Neural crest cell (in vitro differentiated cells): Measurements from ENCODE around the gene CTF1. TPM values are rescaled to one million over a fixed set of nuclear protein-coding genes. Genes with fewer than 3 reads are reported as not detected.

ENCODE experiments used
- DNase-seq: peaks from one replicate; pipeline ENCODE4 v3.0.0; 2021; ENCODE audit warnings: low read depth, mixed read lengths, low spot score
- H3K27ac Mint-ChIP-seq: one replicate; pipeline ENCODE4 v1.8.0; 2021; ENCODE audit warnings: mild to moderate bottlenecking, mixed read lengths; ENCODE audit not compliant: unreplicated experiment
- H3K27me3 Mint-ChIP-seq: 2 replicates; pipeline ENCODE4 v1.8.0; 2021; ENCODE audit warnings: low read depth, mild to moderate bottlenecking, mixed read lengths
- H3K36me3 Mint-ChIP-seq: 2 replicates; pipeline ENCODE4 v1.8.0; 2021; ENCODE audit warnings: low read depth, mild to moderate bottlenecking, mixed read lengths
- H3K4me1 Mint-ChIP-seq: 2 replicates; pipeline ENCODE4 v1.8.0; 2021; ENCODE audit warnings: mixed read lengths
- H3K4me3 Mint-ChIP-seq: one replicate; pipeline ENCODE4 v1.8.0; 2021; ENCODE audit warnings: mild to moderate bottlenecking, mixed read lengths
- H3K9me3 Mint-ChIP-seq: 2 replicates; pipeline ENCODE4 v1.8.0; 2021; ENCODE audit warnings: mixed read lengths
- total RNA-seq: library from RNA; stranded (reverse); gene quantifications from 2 replicates; pipeline ENCODE4 v1.2.1, GENCODE V29; 2021
- TF ChIP-seq, protein P1 (sequence below): fragments of 200-600 bp; sonication (generic); conservative IDR thresholded peaks from 2 replicates; pipeline ENCODE4 v1.5.0; 2021; ENCODE audit warnings: antibody characterized with exemption, mild to moderate bottlenecking

Gene CTF1
- total RNA-seq, 1 donor from 2014 or later, result 1.6 TPM

DNA sequence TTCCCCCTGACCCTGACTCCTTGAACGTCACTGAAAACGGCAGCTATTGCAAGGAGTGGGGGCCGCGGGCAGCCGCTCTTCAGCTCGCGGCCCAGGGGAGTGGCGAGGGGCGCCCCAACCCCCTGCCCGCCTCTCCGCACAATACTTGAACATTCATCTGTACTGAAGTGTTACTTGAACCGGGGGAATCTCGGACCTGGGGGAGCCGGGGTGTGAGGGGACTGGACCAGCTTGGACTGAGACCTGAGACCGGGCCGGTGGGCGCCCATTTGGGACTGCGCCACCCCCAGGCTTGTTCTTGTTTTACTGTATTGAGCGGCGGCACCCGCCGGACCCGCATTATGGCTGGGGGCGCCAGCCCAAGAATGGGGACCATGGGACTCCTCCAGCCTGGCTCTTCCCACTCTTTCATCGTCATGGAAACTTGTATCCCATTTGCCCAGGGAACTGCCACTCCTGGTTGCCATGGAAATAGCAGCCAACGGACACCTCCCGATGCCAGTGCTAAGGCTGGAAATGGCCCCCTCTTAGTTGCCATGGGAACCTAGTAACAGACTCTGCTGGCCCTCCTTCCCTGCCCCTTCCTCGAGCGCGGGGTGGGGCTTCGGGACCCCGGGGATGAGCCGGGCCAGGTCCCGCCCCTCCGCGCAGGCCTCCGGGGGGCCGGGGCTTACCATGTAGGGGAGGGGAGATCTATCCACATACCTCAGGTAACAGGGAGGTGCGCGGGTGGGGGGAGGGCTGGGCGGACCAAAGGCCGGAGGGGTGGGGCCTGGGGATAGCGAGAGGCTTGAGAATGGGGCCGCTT is 51.6 kb downstream of the CTF1 start:
- TF ChIP-seq, protein P1, sequence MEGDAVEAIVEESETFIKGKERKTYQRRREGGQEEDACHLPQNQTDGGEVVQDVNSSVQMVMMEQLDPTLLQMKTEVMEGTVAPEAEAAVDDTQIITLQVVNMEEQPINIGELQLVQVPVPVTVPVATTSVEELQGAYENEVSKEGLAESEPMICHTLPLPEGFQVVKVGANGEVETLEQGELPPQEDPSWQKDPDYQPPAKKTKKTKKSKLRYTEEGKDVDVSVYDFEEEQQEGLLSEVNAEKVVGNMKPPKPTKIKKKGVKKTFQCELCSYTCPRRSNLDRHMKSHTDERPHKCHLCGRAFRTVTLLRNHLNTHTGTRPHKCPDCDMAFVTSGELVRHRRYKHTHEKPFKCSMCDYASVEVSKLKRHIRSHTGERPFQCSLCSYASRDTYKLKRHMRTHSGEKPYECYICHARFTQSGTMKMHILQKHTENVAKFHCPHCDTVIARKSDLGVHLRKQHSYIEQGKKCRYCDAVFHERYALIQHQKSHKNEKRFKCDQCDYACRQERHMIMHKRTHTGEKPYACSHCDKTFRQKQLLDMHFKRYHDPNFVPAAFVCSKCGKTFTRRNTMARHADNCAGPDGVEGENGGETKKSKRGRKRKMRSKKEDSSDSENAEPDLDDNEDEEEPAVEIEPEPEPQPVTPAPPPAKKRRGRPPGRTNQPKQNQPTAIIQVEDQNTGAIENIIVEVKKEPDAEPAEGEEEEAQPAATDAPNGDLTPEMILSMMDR, result no peak
- Mint-ChIP-seq H3K9me3 (no peaks in the 10 kb centered on the region), H3K27me3 (no peaks in the 10 kb centered on the region), H3K27ac (peak overlapping the region; percentile 98), H3K4me3 (peak overlapping the region; percentile 94), H3K4me1 (peaks cover 23% of the 10 kb centered on the region), H3K36me3 (peaks cover 13% of the 10 kb centered on the region)
- peak; percentile 91 for DNase-seq

DNA sequence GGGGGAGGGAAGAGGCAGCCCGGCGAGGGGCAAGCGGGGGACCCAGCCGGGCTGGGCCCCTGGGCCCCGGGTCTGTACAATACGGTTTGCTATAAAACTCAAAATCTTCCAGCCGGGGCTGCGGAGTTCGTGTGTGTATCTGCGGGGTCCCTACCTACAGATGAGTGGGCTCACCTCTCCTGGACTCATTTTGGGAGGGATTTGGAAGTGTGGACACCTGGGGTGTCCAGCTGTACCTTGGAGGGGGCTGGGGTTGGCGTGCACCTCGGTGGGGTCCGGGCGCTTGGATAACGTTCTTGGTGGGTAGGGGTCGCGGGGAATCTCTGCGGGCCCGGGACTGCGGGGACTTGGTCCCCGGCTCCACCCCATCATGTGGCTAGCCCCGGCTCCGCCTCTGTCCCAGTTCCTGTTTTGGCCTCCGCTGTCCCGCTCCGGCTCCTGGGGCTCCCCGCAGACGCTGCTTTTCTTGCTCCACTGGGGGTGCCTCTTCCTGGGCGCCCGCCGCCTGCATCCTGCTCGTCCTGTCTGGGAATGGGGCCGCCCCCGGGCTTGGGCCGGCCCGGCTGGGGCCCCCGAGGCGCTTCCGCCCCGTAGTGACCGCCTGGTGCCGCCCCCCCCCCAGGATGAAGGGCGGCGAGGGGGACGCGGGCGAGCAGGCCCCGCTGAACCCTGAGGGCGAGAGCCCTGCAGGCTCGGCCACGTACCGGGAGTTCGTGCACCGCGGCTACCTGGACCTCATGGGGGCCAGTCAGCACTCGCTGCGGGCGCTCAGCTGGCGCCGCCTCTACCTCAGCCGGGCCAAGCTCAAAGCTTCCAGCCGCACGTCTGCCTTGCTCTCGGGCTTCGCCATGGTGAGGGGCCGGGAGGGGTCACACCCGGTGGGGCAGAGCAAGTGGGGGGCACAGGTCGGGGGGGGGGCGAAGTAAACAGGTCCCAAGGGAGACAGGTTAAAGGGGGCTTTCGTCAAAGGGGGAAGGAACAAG is 52.5 kb downstream of the CTF1 start, which contains the start of gene ORAI3:
ORAI3 (plus strand) TSS at position 402 of the 983 bp plus-strand sequence; CDS start at position 624, 222 bp downstream.
- Mint-ChIP-seq H3K27ac (peak within 1 kb of the TSS; percentile 98), H3K4me3 (peak within 1 kb of the TSS; percentile 94), H3K4me1 (peaks cover 29% of the 10 kb centered on the region), H3K27me3 (peaks cover 3% of the 10 kb centered on the region), H3K9me3 (no peaks in the 10 kb centered on the region), H3K36me3 (peaks cover 9% of the 10 kb centered on the region)
- peak; percentile 60 for DNase-seq
- TF ChIP-seq, protein P1, result no peak

DNA sequence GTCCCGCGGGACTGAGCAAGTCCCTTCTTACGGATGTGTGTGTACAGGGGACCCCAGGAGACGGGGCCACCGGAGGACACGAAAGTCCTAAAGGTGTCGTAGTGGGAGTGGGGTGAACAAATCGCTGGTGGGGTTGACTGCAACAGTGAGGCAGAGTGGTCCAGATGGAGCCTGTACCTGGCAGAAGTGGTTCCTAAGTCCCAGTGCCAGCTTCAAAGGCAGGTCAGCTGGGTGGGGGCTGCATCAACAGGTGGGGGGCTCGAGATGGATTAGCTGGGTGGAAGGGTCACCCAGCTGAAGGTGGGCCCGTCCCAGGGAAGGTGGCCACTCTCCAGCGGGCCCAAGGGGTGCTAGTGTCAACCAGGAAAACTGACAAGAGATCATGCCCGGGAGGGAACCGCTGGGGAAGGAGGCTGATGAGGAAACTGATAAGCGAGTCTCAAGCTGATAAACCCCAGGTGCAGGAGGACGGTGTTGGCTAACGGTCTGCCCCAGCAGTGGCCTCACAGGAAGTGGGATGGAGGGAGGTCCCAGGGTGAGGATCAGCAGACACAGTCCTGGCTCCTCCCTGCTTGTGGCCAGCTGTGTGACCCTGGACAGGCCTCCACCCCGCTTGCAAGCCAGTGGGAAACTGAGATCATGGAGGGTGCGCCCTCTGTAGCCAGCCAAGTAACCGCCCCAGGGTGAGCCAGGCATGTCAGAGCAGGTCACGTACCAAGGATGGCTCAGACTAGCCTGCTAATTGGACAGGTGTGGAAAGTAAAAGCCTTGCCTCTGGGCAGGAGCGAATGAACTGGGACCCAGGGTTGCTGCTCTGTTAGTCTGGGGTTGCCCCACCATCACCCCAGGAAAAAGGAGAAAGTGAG is 53.5 kb downstream of the CTF1 start:
- Mint-ChIP-seq H3K4me3 (peak overlapping the region; percentile 92), H3K27me3 (peaks cover 3% of the 10 kb centered on the region)
- no peak for DNase-seq

DNA sequence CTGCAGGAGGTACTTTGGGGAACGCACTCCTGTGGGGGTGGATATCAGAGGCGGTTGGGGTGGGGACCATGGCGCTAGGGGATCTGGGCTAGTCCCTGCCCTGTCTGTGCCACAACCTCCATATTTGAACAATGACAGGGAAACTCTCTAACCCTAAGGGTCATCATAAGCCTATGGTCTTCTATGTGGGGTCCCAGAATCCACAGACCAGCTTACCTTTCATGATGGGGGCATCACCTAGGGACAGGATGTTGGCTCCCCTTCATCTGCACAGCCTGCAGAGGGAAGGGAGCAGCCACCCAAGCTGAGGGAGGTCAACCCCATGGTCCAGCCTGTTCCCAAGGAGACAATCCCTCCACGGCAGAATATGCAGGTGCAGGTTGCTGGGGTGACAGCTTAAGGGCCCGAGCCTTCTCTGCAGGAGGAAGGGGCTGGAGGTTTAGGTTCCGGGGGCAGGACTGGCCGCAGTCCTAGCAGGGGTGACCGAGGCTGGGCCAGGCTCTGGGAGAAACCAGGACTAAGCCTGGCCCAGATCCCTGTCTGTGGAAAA is 54.2 kb downstream of the CTF1 start:
- H3K4me1 Mint-ChIP-seq, result peaks cover 27% of the 10 kb centered on the region
- TF ChIP-seq, protein P1, result no peak
- H3K4me3 Mint-ChIP-seq, result peak overlapping the region; percentile 92
- no peaks in the 10 kb centered on the region for H3K9me3 Mint-ChIP-seq
- H3K27me3 Mint-ChIP-seq, result peaks cover 3% of the 10 kb centered on the region
- peaks cover 2% of the 10 kb centered on the region for H3K36me3 Mint-ChIP-seq
- DNase-seq, result no peak
- no peak overlapping the region for H3K27ac Mint-ChIP-seq

More for the DNA sequence above, 53.5 kb downstream of the CTF1 start:
- H3K27ac Mint-ChIP-seq, result peak overlapping the region; percentile 89
- H3K9me3 Mint-ChIP-seq, result no peaks in the 10 kb centered on the region
- TF ChIP-seq, protein P1, result no peak
- peaks cover 2% of the 10 kb centered on the region for H3K36me3 Mint-ChIP-seq
- peaks cover 27% of the 10 kb centered on the region for H3K4me1 Mint-ChIP-seq
